Keratinocyte (primary cell): Measurements from ENCODE around the gene FLNB.

Experiments used
- EZH2 ChIP-seq: IDR thresholded peaks from one replicate; pipeline ENCODE4 v1.6.1; 2012; ENCODE audit warnings: inconsistent platforms, mild to moderate bottlenecking, low read length, moderate library complexity
- TF ChIP-seq, protein P1 (sequence below), 3 experiments: IDR thresholded peaks in 1 of 3; conservative IDR thresholded peaks in 1 of 3; optimal IDR thresholded peaks in 1 of 3; 2 replicates in 2 of 3; 3 replicates in 1 of 3; pipeline versions ENCODE3 to v1.5.1; 2011; ENCODE audit warnings: low read length in 3 of 3, mild to moderate bottlenecking in 3 of 3, moderate library complexity in 2 of 3, control low read depth in 1 of 3, inconsistent platforms in 1 of 3; ENCODE audit not compliant: insufficient read depth in 2 of 3; ENCODE audit errors: extremely low read depth in 1 of 3

DNA sequence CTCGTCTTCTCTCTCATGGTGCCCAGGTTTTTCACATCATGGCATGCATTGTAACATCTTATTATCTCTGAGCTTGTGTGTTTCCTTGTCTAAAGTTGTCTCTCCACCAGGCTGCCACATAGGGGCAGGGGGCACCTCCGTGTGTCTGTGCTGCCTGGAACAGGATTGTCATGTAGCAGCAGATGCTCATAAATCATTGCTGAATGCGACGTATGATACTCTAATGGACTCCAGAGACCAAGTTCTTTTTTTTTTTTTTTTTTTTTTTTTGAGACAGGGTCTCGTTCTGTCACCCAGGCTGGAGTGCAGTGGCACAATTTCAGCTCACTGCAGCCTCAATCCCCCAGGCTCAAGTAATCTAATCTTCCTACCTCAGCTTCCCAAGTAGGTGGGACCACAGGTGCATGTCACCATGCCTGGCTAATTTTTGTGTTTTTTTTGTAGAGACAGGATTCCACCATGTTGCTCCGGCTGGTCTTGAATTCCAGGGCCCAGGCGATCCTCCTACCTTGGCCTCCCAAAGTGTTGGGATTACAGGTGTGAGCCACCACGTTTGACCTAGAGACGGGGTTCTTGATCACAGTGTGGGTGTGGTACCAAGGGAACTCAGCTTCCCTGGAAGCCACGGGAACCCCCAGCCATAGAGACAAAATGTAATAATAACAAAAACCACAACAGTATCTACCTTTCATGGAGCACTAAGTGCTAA is 207.2 kb downstream of the FLNB start:
- TF ChIP-seq, protein P1, sequence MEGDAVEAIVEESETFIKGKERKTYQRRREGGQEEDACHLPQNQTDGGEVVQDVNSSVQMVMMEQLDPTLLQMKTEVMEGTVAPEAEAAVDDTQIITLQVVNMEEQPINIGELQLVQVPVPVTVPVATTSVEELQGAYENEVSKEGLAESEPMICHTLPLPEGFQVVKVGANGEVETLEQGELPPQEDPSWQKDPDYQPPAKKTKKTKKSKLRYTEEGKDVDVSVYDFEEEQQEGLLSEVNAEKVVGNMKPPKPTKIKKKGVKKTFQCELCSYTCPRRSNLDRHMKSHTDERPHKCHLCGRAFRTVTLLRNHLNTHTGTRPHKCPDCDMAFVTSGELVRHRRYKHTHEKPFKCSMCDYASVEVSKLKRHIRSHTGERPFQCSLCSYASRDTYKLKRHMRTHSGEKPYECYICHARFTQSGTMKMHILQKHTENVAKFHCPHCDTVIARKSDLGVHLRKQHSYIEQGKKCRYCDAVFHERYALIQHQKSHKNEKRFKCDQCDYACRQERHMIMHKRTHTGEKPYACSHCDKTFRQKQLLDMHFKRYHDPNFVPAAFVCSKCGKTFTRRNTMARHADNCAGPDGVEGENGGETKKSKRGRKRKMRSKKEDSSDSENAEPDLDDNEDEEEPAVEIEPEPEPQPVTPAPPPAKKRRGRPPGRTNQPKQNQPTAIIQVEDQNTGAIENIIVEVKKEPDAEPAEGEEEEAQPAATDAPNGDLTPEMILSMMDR (optimal IDR thresholded peaks at IDR 0.05 in 1 of 3, IDR thresholded peaks at IDR 0.05 in 1 of 3, conservative IDR thresholded peaks at IDR 0.05 in 1 of 3; ENCODE audit: extremely low read depth in 1 of 3, insufficient read depth in 2 of 3, low read length in 3 of 3): no peak
- no peak for TF ChIP-seq EZH2
